ENCODE results near the gene OR13J1.

OR13J1 gene

GRCh38 chr9:35832814-35833213 lies 37.4 kb downstream of the OR13J1 start:
- DNase-seq (ENCODE audit: low spot score): no peak

GRCh38 chr9:35831040-35831439 lies 39.2 kb downstream of the OR13J1 start:
- no peak for DNase-seq (ENCODE audit: low spot score)

GRCh38 chr9:35829764-35830096 lies 40.5 kb downstream of the OR13J1 start:
- DNase-seq (ENCODE audit: low spot score): no peak

- peak; percentile 93 for DNase-seq (ENCODE audit: low spot score)
These were observed 41.0 kb downstream of the OR13J1 start, which contains the start of gene TMEM8B for GRCh38 chr9:35829084-35829763. Gene TMEM8B, plus strand, starts transcription at chr9:35829228. Its CDS starts 220 bp downstream, at chr9:35829448.

- no peak for DNase-seq (ENCODE audit: low spot score)
These were observed 41.5 kb downstream of the OR13J1 start, which contains the start of gene FAM221B for GRCh38 chr9:35828716-35829083. Gene FAM221B, minus strand, starts transcription at chr9:35828732. Its CDS starts 2,571 bp downstream, at chr9:35826161.

GRCh38 chr9:35827486-35827885 lies 42.7 kb downstream of the OR13J1 start:
- DNase-seq (ENCODE audit: low spot score): no peak

- no peak for DNase-seq (ENCODE audit: low spot score)
These were observed 44.0 kb downstream of the OR13J1 start for GRCh38 chr9:35826071-35826701.

GRCh38 chr9:35822926-35823325 lies 47.3 kb downstream of the OR13J1 start:
- no peak for DNase-seq (ENCODE audit: low spot score)

GRCh38 chr9:35820076-35820475 lies 50.1 kb downstream of the OR13J1 start:
- DNase-seq (ENCODE audit: low spot score): no peak

All from putamen (tissue), 1 donor.